ENCODE measurements around the gene ZFP36L2. TPM values are rescaled to one million over a fixed set of nuclear protein-coding genes. Genes with fewer than 3 reads are reported as not detected.

Gene ZFP36L2
- polyA plus RNA-seq, 2 of the 4 experiments (the other 2 are of a cell fraction): 10.5 to 17.3 TPM

GRCh38 chr2:43210467-43211303, 15.7 kb downstream of the ZFP36L2 start:
- POLR2A ChIA-PET: no interaction called here

GRCh38 chr2:43210125-43210466, 16.3 kb downstream of the ZFP36L2 start:
- 88% methylated on average over 6 of the region's 6 CpGs for WGBS (ENCODE audit: missing lambda C conversion rate)
- DNase-seq (ENCODE audit: low read depth in 1 of 2, low spot score in 1 of 2) (no peak), ATAC-seq (no peak), FAIRE-seq (no peak)
- H3K9me3 ChIP-seq: no peaks in the 10 kb centered on the region
- no peak overlapping the region for H3K4me2 ChIP-seq
- TF ChIP-seq HES2 (IDR thresholded peaks at IDR 0.05) (no peak), PHF8 (IDR thresholded peaks at IDR 0.05; ENCODE audit: borderline replicate concordance, low read depth) (no peak), MAFK (IDR thresholded peaks at IDR 0.05; ENCODE audit: partially characterized antibody) (no peak), SREBF2 (IDR thresholded peaks at IDR 0.05) (no peak), PBX3 (IDR thresholded peaks at IDR 0.05) (no peak), NR3C1 (IDR thresholded peaks at IDR 0.05) (no peak), SMC3 (IDR thresholded peaks at IDR 0.05) (no peak), ELK1 (IDR thresholded peaks at IDR 0.05; ENCODE audit: low read depth, low read length) (no peak)
- peak overlapping the region in 1 of 2 experiments; percentile 38; a peak in 2 of 6 replicates for H3K27ac ChIP-seq
- no peak overlapping the region for H3K4me3 ChIP-seq
- POLR2A ChIA-PET: no interaction called here
- CTCF ChIA-PET: interaction anchor here (1.0 to 2.0 kb wide), 6 partner anchors 14 to 382 kb away, joined by 3 to 6 read pairs (median 3); no protein-coding TSS in a partner anchor
- peaks cover 13% of the 10 kb centered on the region for H3K4me1 ChIP-seq

More at GRCh38 chr2:43210467-43211303, 15.7 kb downstream of the ZFP36L2 start:
- Histone ChIP-seq H3K4me3 (no peak overlapping the region), H3K27ac (peak overlapping the region in 1 of 2 experiments; percentile 38; a peak in 1 of 6 replicates), H3K9me3 (no peaks in the 10 kb centered on the region), H3K4me2 (no peak overlapping the region), H3K4me1 (peaks cover 13% of the 10 kb centered on the region)
- DNase-seq (ENCODE audit: low read depth in 1 of 2, low spot score in 1 of 2): no peak
- TF ChIP-seq USF2 (IDR thresholded peaks at IDR 0.05) (no peak), KDM5A (IDR thresholded peaks at IDR 0.05) (no peak), SREBF2 (IDR thresholded peaks at IDR 0.05) (no peak), CBX2 (IDR thresholded peaks at IDR 0.05; ENCODE audit: borderline replicate concordance, low read depth) (no peak), GATA3 (IDR thresholded peaks at IDR 0.05; ENCODE audit: borderline replicate concordance) (no peak), CTCF (IDR thresholded peaks at IDR 0.05) (no peak), MAFK (IDR thresholded peaks at IDR 0.05; ENCODE audit: partially characterized antibody) (no peak), REST (IDR thresholded peaks at IDR 0.05) (no peak), RCOR1 (IDR thresholded peaks at IDR 0.05; ENCODE audit: low read depth, low read length) (no peak), MAZ (IDR thresholded peaks at IDR 0.05; ENCODE audit: borderline replicate concordance, low read depth, low read length) (no peak)
- FAIRE-seq: no peak
- CTCF ChIA-PET: interaction anchor here (1.0 to 2.0 kb wide), 6 partner anchors 14 to 382 kb away, joined by 3 to 6 read pairs (median 3); no protein-coding TSS in a partner anchor
- ATAC-seq: 0 out of 6 replicates have a peak, but pooled peaks of 1 of the 2 experiments have one; percentile 31
- WGBS (ENCODE audit: missing lambda C conversion rate): 85% methylated on average over 21 of the region's 23 CpGs

Measured in A549 (cell line).